Endometrial microvascular endothelial cells (primary cell): Measurements from ENCODE around the gene ISG15. TPM values are rescaled to one million over a fixed set of nuclear protein-coding genes. Genes with fewer than 3 reads are reported as not detected.
"Not testable (repeated sequence)": the region's sequence is repeated elsewhere in the genome, so short reads cannot be mapped to it uniquely, and the experiment has no call there.

Source experiments
- in situ Hi-C: cut with HindIII; loops from 2 replicates; pipeline ENCODE4 v1.10.0; 2017; ENCODE audit warnings: low sequenced_read_pairs, low pct_unique_long_range_greater_than_20kb; ENCODE audit errors: inconsistent ontology term
- total RNA-seq: library from RNA; depleted of rRNA; stranded (reverse); fragments of >200 nt; gene quantifications from one replicate; pipeline ENCODE4 v1.2.3, GENCODE V29; 2015; ENCODE audit errors: inconsistent ontology term

Gene ISG15
- total RNA-seq, 1 donor from 2014 or later: 303 TPM

- in situ Hi-C loops: no loop called here
Observed at GRCh38 chr1:974687-975328, 38.5 kb upstream of the ISG15 start.

- in situ Hi-C loops: no loop called here
Observed at GRCh38 chr1:975365-975764, 37.9 kb upstream of the ISG15 start.

- in situ Hi-C loops: no loop called here
Observed at GRCh38 chr1:975896-976683, 37.2 kb upstream of the ISG15 start.

GRCh38 chr1:976791-977190, 36.5 kb upstream of the ISG15 start:
- in situ Hi-C loops: not testable (repeated sequence)

- in situ Hi-C loops: no loop called here
Observed at GRCh38 chr1:978069-978834, 35.0 kb upstream of the ISG15 start.

- in situ Hi-C loops: no loop called here
Observed at GRCh38 chr1:978835-979743, 34.2 kb upstream of the ISG15 start.

- in situ Hi-C loops: no loop called here
Observed at GRCh38 chr1:979744-980072, 33.6 kb upstream of the ISG15 start.

- in situ Hi-C loops: no loop called here
Observed at GRCh38 chr1:980137-980571, 33.1 kb upstream of the ISG15 start.

GRCh38 chr1:980602-981395, 32.5 kb upstream of the ISG15 start:
- in situ Hi-C loops: no loop called here

- in situ Hi-C loops: no loop called here
Observed at GRCh38 chr1:981491-981954, 31.8 kb upstream of the ISG15 start.

- in situ Hi-C loops: no loop called here
Observed at GRCh38 chr1:981955-982558, 31.2 kb upstream of the ISG15 start, which contains the start of gene PERM1. Gene PERM1, minus strand, starts transcription at chr1:982093. Its CDS starts 1,064 bp downstream, at chr1:981029.

GRCh38 chr1:982765-983436, 30.4 kb upstream of the ISG15 start:
- in situ Hi-C loops: no loop called here

GRCh38 chr1:983798-984475, 29.4 kb upstream of the ISG15 start:
- in situ Hi-C loops: no loop called here

GRCh38 chr1:984476-984814, 28.9 kb upstream of the ISG15 start:
- in situ Hi-C loops: no loop called here

GRCh38 chr1:985126-985525, 28.2 kb upstream of the ISG15 start:
- in situ Hi-C loops: no loop called here

- in situ Hi-C loops: not testable (repeated sequence)
Observed at GRCh38 chr1:988061-988460, 25.2 kb upstream of the ISG15 start.

- in situ Hi-C loops: not testable (repeated sequence)
Observed at GRCh38 chr1:991275-991674, 22.0 kb upstream of the ISG15 start.
